ENCODE results near the gene KLK8.

The KLK8 gene

GRCh38 chr19:50998686-50999085, 2.7 kb downstream of the KLK8 start:
- Histone ChIP-seq H3K23ac (ENCODE audit: low read length) (no peak overlapping the region), H3K14ac (ENCODE audit: low read length) (no peak overlapping the region), H3K27ac (ENCODE audit: low read depth, low read length) (no peak overlapping the region), H3K9me3 (ENCODE audit: insufficient read depth, low read depth, low read length) (no peaks in the 10 kb centered on the region), H3K4me3 (ENCODE audit: low read depth, low read length) (no peak overlapping the region), H3K9ac (ENCODE audit: low read length) (no peak overlapping the region), H4K91ac (ENCODE audit: low read depth, low read length) (no peak overlapping the region), H2AFZ (ENCODE audit: insufficient read depth, low read length, poor library complexity) (no peak overlapping the region), H3K4me1 (ENCODE audit: control insufficient read depth in 1 of 2, insufficient read depth in 2 of 2, low read length in 2 of 2) (peaks cover 7 to 13% of the 10 kb centered on the region in 2 experiments), H3K18ac (ENCODE audit: low read length) (no peak overlapping the region), H2AK5ac (ENCODE audit: low read length) (no peak overlapping the region), H4K12ac (ENCODE audit: low read depth, low read length) (no peak overlapping the region), H4K8ac (ENCODE audit: low read depth, low read length) (no peak overlapping the region), H3K4ac (ENCODE audit: low read depth, low read length) (no peak overlapping the region), H2BK12ac (ENCODE audit: low read length) (no peak overlapping the region), H3K36me3 (ENCODE audit: control insufficient read depth in 1 of 2, insufficient read depth in 2 of 2, low read length in 2 of 2) (no peaks in the 10 kb centered on the region), H3K79me2 (ENCODE audit: control insufficient read depth, insufficient read depth, low read length, poor library complexity) (no peaks in the 10 kb centered on the region), H3K79me1 (ENCODE audit: low read length) (no peaks in the 10 kb centered on the region), H3K4me2 (ENCODE audit: low read length) (no peak overlapping the region), H3K27me3 (ENCODE audit: insufficient read depth, low read length) (no peaks in the 10 kb centered on the region), H2BK120ac (ENCODE audit: insufficient read depth, low read length, poor library complexity) (no peak overlapping the region), H2BK5ac (ENCODE audit: low read depth, low read length, poor library complexity) (no peak overlapping the region)
- no CpG with 5 or more reads among the region's 4 CpGs for WGBS (ENCODE audit: extremely low coverage, insufficient coverage, insufficient read length)
- DNase-seq, result no peak

GRCh38 chr19:50998061-50998460, 3.3 kb downstream of the KLK8 start:
- no peaks in the 10 kb centered on the region for H3K27me3 ChIP-seq (ENCODE audit: insufficient read depth, low read length)
- no peak overlapping the region for H3K4me3 ChIP-seq (ENCODE audit: low read depth, low read length)
- no peak overlapping the region for H3K9ac ChIP-seq (ENCODE audit: low read length)
- no peak overlapping the region for H4K12ac ChIP-seq (ENCODE audit: low read depth, low read length)
- no peak overlapping the region for H3K4ac ChIP-seq (ENCODE audit: low read depth, low read length)
- no peak overlapping the region for H2BK5ac ChIP-seq (ENCODE audit: low read depth, low read length, poor library complexity)
- no peak overlapping the region for H3K23ac ChIP-seq (ENCODE audit: low read length)
- H3K14ac ChIP-seq (ENCODE audit: low read length), result no peak overlapping the region
- no peak overlapping the region for H2AK5ac ChIP-seq (ENCODE audit: low read length)
- no peak overlapping the region for H2BK12ac ChIP-seq (ENCODE audit: low read length)
- DNase-seq, result no peak
- H3K4me2 ChIP-seq (ENCODE audit: low read length), result no peak overlapping the region
- no peaks in the 10 kb centered on the region for H3K79me1 ChIP-seq (ENCODE audit: low read length)
- H4K8ac ChIP-seq (ENCODE audit: low read depth, low read length), result no peak overlapping the region
- no peaks in the 10 kb centered on the region for H3K9me3 ChIP-seq (ENCODE audit: insufficient read depth, low read depth, low read length)
- H3K27ac ChIP-seq (ENCODE audit: low read depth, low read length), result no peak overlapping the region
- H2AFZ ChIP-seq (ENCODE audit: insufficient read depth, low read length, poor library complexity), result no peak overlapping the region
- H3K79me2 ChIP-seq (ENCODE audit: control insufficient read depth, insufficient read depth, low read length, poor library complexity), result no peaks in the 10 kb centered on the region
- no peak overlapping the region for H2BK120ac ChIP-seq (ENCODE audit: insufficient read depth, low read length, poor library complexity)
- 100% methylated on average over 2 of the region's 5 CpGs for WGBS (ENCODE audit: extremely low coverage, insufficient coverage, insufficient read length)
- H3K36me3 ChIP-seq (ENCODE audit: control insufficient read depth in 1 of 2, insufficient read depth in 2 of 2, low read length in 2 of 2), result no peaks in the 10 kb centered on the region
- no peak overlapping the region for H4K91ac ChIP-seq (ENCODE audit: low read depth, low read length)
- peaks cover 7 to 13% of the 10 kb centered on the region in 2 experiments for H3K4me1 ChIP-seq (ENCODE audit: control insufficient read depth in 1 of 2, insufficient read depth in 2 of 2, low read length in 2 of 2)
- no peak overlapping the region for H3K18ac ChIP-seq (ENCODE audit: low read length)

GRCh38 chr19:50994129-50994528, 7.3 kb downstream of the KLK8 start:
- no peak overlapping the region for H2AK5ac ChIP-seq (ENCODE audit: low read length)
- H3K79me1 ChIP-seq (ENCODE audit: low read length), result no peaks in the 10 kb centered on the region
- no peak overlapping the region for H3K4me3 ChIP-seq (ENCODE audit: low read depth, low read length)
- H3K79me2 ChIP-seq (ENCODE audit: control insufficient read depth, insufficient read depth, low read length, poor library complexity), result no peaks in the 10 kb centered on the region
- no peak overlapping the region for H4K91ac ChIP-seq (ENCODE audit: low read depth, low read length)
- no peak overlapping the region for H3K23ac ChIP-seq (ENCODE audit: low read length)
- H3K27me3 ChIP-seq (ENCODE audit: insufficient read depth, low read length), result no peaks in the 10 kb centered on the region
- no peak overlapping the region for H4K8ac ChIP-seq (ENCODE audit: low read depth, low read length)
- H3K18ac ChIP-seq (ENCODE audit: low read length), result no peak overlapping the region
- no peaks in the 10 kb centered on the region for H3K4me1 ChIP-seq (ENCODE audit: control insufficient read depth in 1 of 2, insufficient read depth in 2 of 2, low read length in 2 of 2)
- H3K4me2 ChIP-seq (ENCODE audit: low read length), result no peak overlapping the region
- H3K9me3 ChIP-seq (ENCODE audit: insufficient read depth, low read depth, low read length), result no peaks in the 10 kb centered on the region
- H3K36me3 ChIP-seq (ENCODE audit: control insufficient read depth in 1 of 2, insufficient read depth in 2 of 2, low read length in 2 of 2), result no peaks in the 10 kb centered on the region
- no peak overlapping the region for H2BK120ac ChIP-seq (ENCODE audit: insufficient read depth, low read length, poor library complexity)
- no peak overlapping the region for H3K9ac ChIP-seq (ENCODE audit: low read length)
- no peak overlapping the region for H3K27ac ChIP-seq (ENCODE audit: low read depth, low read length)
- WGBS (ENCODE audit: extremely low coverage, insufficient coverage, insufficient read length), result no CpG with 5 or more reads among the region's 2 CpGs
- H2BK5ac ChIP-seq (ENCODE audit: low read depth, low read length, poor library complexity), result no peak overlapping the region
- no peak overlapping the region for H3K14ac ChIP-seq (ENCODE audit: low read length)
- no peak overlapping the region for H2BK12ac ChIP-seq (ENCODE audit: low read length)
- DNase-seq, result no peak
- no peak overlapping the region for H4K12ac ChIP-seq (ENCODE audit: low read depth, low read length)
- no peak overlapping the region for H3K4ac ChIP-seq (ENCODE audit: low read depth, low read length)
- no peak overlapping the region for H2AFZ ChIP-seq (ENCODE audit: insufficient read depth, low read length, poor library complexity)

- Histone ChIP-seq H3K27me3 (ENCODE audit: insufficient read depth, low read length) (no peaks in the 10 kb centered on the region), H2AK5ac (ENCODE audit: low read length) (no peak overlapping the region), H4K12ac (ENCODE audit: low read depth, low read length) (no peak overlapping the region), H2AFZ (ENCODE audit: insufficient read depth, low read length, poor library complexity) (no peak overlapping the region), H3K4me3 (ENCODE audit: low read depth, low read length) (no peak overlapping the region), H3K18ac (ENCODE audit: low read length) (no peak overlapping the region), H3K9me3 (ENCODE audit: insufficient read depth, low read depth, low read length) (no peaks in the 10 kb centered on the region), H3K9ac (ENCODE audit: low read length) (no peak overlapping the region), H3K27ac (ENCODE audit: low read depth, low read length) (no peak overlapping the region), H4K91ac (ENCODE audit: low read depth, low read length) (no peak overlapping the region), H3K36me3 (ENCODE audit: control insufficient read depth in 1 of 2, insufficient read depth in 2 of 2, low read length in 2 of 2) (no peaks in the 10 kb centered on the region), H3K4me2 (ENCODE audit: low read length) (no peak overlapping the region), H4K8ac (ENCODE audit: low read depth, low read length) (no peak overlapping the region), H2BK12ac (ENCODE audit: low read length) (no peak overlapping the region), H3K4ac (ENCODE audit: low read depth, low read length) (no peak overlapping the region), H3K23ac (ENCODE audit: low read length) (no peak overlapping the region), H3K79me1 (ENCODE audit: low read length) (no peaks in the 10 kb centered on the region), H3K79me2 (ENCODE audit: control insufficient read depth, insufficient read depth, low read length, poor library complexity) (no peaks in the 10 kb centered on the region), H2BK5ac (ENCODE audit: low read depth, low read length, poor library complexity) (no peak overlapping the region), H3K14ac (ENCODE audit: low read length) (no peak overlapping the region), H3K4me1 (ENCODE audit: control insufficient read depth in 1 of 2, insufficient read depth in 2 of 2, low read length in 2 of 2) (no peaks in the 10 kb centered on the region), H2BK120ac (ENCODE audit: insufficient read depth, low read length, poor library complexity) (no peak overlapping the region)
- no peak for DNase-seq
- no CpG with 5 or more reads among the region's 2 CpGs for WGBS (ENCODE audit: extremely low coverage, insufficient coverage, insufficient read length)
Measured at GRCh38 chr19:50992666-50993035, 8.8 kb downstream of the KLK8 start.
